Breast epithelium (tissue), 3 donors: ENCODE data around the gene HYAL3.
A peak's percentile ranks its signal among the peaks of the same experiment; 100 is the strongest.

ENCODE experiments used
- CTCF ChIP-seq, 3 donors: fragments of 450-650 bp; IDR thresholded peaks; one replicate each; pipeline ENCODE4 v1.5.1; 2016 to 2017; ENCODE audit warnings: antibody characterized with exemption in 3 of 3, mild to moderate bottlenecking in 3 of 3, moderate library complexity in 3 of 3
- POLR2A ChIP-seq: fragments of 450-650 bp; IDR thresholded peaks from one replicate; pipeline ENCODE4 v1.6.1; 2016; ENCODE audit warnings: antibody characterized with exemption, mild to moderate bottlenecking, moderate library complexity

- TF ChIP-seq CTCF (IDR thresholded peaks at IDR 0.05) (peak; percentile 96 to 99 (median 97)), POLR2A (no peak)
Measured at GRCh38 chr3:50245831-50246516, 53.2 kb downstream of the HYAL3 start.
